ENCODE measurements around the gene FGF9. TPM values are rescaled to one million over a fixed set of nuclear protein-coding genes. Genes with fewer than 3 reads are reported as not detected.

Gene FGF9
- total and polyA plus RNA-seq, 2 of the 8 experiments (the other 6 are each of a cell fraction or from before 2014, with no cell fraction given): 0.02 TPM; not detected in 1

DNA sequence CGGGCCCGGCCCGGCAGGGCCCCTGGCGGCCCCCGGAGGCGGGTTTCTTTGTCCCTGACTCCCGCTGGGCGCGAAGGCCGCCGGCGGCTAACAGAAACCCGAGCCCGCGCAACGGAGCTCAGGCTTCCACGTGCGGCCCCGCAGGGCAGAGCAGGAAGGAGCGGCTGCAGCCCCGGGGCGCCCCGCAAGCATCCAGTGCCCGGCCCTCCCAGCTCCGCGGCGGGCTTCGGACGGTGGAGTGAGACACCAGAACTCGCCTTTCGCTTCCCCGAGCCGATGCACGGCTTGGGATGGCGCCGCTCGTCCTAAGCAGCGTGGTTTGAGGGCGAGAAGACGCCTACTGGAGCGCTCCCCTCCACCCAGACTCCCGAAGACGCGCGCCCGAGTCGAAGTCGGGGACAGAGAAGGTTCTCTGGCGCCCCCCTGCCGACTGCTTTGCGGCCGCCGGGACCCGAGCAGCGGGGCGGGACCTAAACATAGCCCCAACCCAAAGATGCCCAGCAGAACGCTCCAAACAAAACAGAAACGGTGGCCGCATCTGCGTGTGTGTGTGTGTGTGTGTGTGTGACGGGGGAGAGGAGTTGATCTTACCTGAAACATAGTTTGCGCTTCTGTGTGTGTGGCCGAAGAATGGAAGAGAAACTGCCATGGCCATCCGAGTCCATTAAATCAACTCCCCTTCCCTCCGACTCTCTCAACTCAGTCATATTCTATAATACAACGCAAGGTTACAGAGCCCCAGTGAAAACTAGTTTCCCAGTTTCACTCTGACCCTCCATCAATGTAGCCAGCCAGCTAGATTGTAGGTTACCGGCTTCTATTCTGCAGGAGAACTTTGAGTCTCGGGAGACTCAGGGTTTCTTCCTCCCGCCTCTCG is 629 bp upstream of the FGF9 start (continued):
- TF ChIP-seq GABPA (IDR thresholded peaks at IDR 0.05; ENCODE audit: borderline replicate concordance, insufficient read depth, low read length) (0 out of 2 replicates have a peak, but pooled peaks have one; percentile 32), BCL11A (IDR thresholded peaks at IDR 0.05; ENCODE audit: low read depth in 2 of 2, low read length in 2 of 2) (no peak), SUZ12 (IDR thresholded peaks at IDR 0.05; ENCODE audit: low read length) (peak; percentile 3; the same call in 1 of the 2 replicates), CEBPB (IDR thresholded peaks at IDR 0.05; ENCODE audit: low read depth, low read length) (no peak), RNF2 (IDR thresholded peaks at IDR 0.05; ENCODE audit: borderline replicate concordance, low read depth, low read length, missing control alignments, poor library complexity, severe bottlenecking) (no peak), TBP (IDR thresholded peaks at IDR 0.05; ENCODE audit: low read depth, low read length) (peak; percentile 24; the same call in 1 of the 2 replicates), NRF1 (IDR thresholded peaks at IDR 0.05; ENCODE audit: low read depth, low read length) (no peak), ASH2L (IDR thresholded peaks at IDR 0.05; ENCODE audit: low read length) (no peak), POLR2AphosphoS5 (IDR thresholded peaks at IDR 0.05; ENCODE audit: low read depth, low read length) (no peak), KDM4A (IDR thresholded peaks at IDR 0.05; ENCODE audit: low read depth, low read length, severe bottlenecking) (peak; percentile 53), FOSL1 (IDR thresholded peaks at IDR 0.05; ENCODE audit: insufficient read depth, low read depth, low read length) (no peak), TAF7 (optimal IDR thresholded peaks at IDR 0.05; ENCODE audit: borderline replicate concordance, low read depth, low read length) (peak; percentile 22), POLR2A (IDR thresholded peaks at IDR 0.05; ENCODE audit: control extremely low read depth in 1 of 2, low read depth in 2 of 2, low read length in 2 of 2) (no peak), PHF8 (conservative IDR thresholded peaks at IDR 0.05; ENCODE audit: low read depth, low read length) (no peak), RAD21 (IDR thresholded peaks at IDR 0.05 in 1 of 2, conservative IDR thresholded peaks at IDR 0.05 in 1 of 2; ENCODE audit: low read depth in 2 of 2, low read length in 2 of 2) (no peak; a peak in 1 of 4 replicates), TAF1 (IDR thresholded peaks at IDR 0.05; ENCODE audit: low read depth, low read length) (no peak), SAP30 (IDR thresholded peaks at IDR 0.05; ENCODE audit: insufficient read depth, insufficient replicate concordance, low read length) (no peak)
- TF ChIP-seq, protein P1, sequence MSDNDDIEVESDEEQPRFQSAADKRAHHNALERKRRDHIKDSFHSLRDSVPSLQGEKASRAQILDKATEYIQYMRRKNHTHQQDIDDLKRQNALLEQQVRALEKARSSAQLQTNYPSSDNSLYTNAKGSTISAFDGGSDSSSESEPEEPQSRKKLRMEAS (IDR thresholded peaks at IDR 0.05): peak; percentile 65

All from H1 (cell line).